CD4-positive, alpha-beta T cell (primary cell): ENCODE results near the gene LIN37. TPM values are rescaled to one million over a fixed set of nuclear protein-coding genes. Genes with fewer than 3 reads are reported as not detected.

ENCODE experiments used
- ATAC-seq: fragments of 200-7000 bp; cut with Tn5 transposase; one replicate; pipeline ENCODE4 v1.10.0; 2022; ENCODE audit warnings: mild to moderate bottlenecking; ENCODE audit not compliant: poor library complexity
- CTCF ChIA-PET: fragments of 350-600 bp; sonication (Branson Sonifier 250); formaldehyde crosslinking; loops from one replicate; lab custom pipeline; 2021; ENCODE audit warnings: antibody characterized with exemption, inconsistent platforms; lab: Charles Lee
- POLR2A ChIA-PET: fragments of 350-600 bp; sonication (Branson Sonifier 250); formaldehyde crosslinking; loops from one replicate; lab custom pipeline; 2021; ENCODE audit warnings: antibody characterized with exemption, inconsistent platforms; lab: Charles Lee
- DNase-seq, 14 experiments: peaks; one replicate each; pipeline ENCODE4 v3.0.0-alpha.2; 2013 to 2020; ENCODE audit warnings: mixed read lengths in 2 of 14
- H3K27ac ChIP-seq, 2 donors: one replicate each; pipeline versions ENCODE4 v1.5.1 to v1.7.0; 2013; ENCODE audit warnings: low read length in 2 of 2, low read depth in 1 of 2, mild to moderate bottlenecking in 1 of 2
- H3K27me3 ChIP-seq, 2 experiments: 1 replicate in 1 of 2; 2 replicates in 1 of 2; pipeline versions ENCODE4 v1.6.1 to v1.7.0; 2013; ENCODE audit warnings: low read length in 2 of 2, control low read depth in 1 of 2, mild to moderate bottlenecking in 1 of 2, moderate library complexity in 1 of 2; ENCODE audit not compliant: insufficient read depth in 2 of 2, control insufficient read depth in 1 of 2
- H3K36me3 ChIP-seq: one replicate; pipeline ENCODE4 v1.6.1; 2013; ENCODE audit warnings: low read length, control low read depth; ENCODE audit not compliant: insufficient read depth
- H3K4me1 ChIP-seq: one replicate; pipeline ENCODE4 v1.6.1; 2013; ENCODE audit warnings: low read length, control low read depth; ENCODE audit not compliant: insufficient read depth
- H3K4me3 ChIP-seq: one replicate; pipeline ENCODE4 v1.5.1; 2013; ENCODE audit warnings: mild to moderate bottlenecking, low read length, moderate library complexity
- H3K9me3 ChIP-seq, 2 experiments: 1 replicate in 1 of 2; 2 replicates in 1 of 2; pipeline versions ENCODE4 v1.6.1 to v1.7.0; 2013; ENCODE audit warnings: low read length in 2 of 2, mild to moderate bottlenecking in 2 of 2, control low read depth in 1 of 2, moderate library complexity in 1 of 2; ENCODE audit not compliant: control insufficient read depth in 1 of 2, insufficient read depth in 1 of 2
- H3K27ac Mint-ChIP-seq: one replicate; pipeline ENCODE4 v1.8.0; 2020; ENCODE audit warnings: mixed read lengths
- H3K27me3 Mint-ChIP-seq: one replicate; pipeline ENCODE4 v1.8.0; 2021; ENCODE audit warnings: mixed read lengths
- H3K36me3 Mint-ChIP-seq: one replicate; pipeline ENCODE4 v1.8.0; 2021; ENCODE audit warnings: low read depth, mixed read lengths
- H3K4me1 Mint-ChIP-seq: one replicate; pipeline ENCODE4 v1.8.0; 2021; ENCODE audit warnings: low read depth, mixed read lengths
- H3K4me3 Mint-ChIP-seq: one replicate; pipeline ENCODE4 v1.8.0; 2020; ENCODE audit warnings: mild to moderate bottlenecking, mixed read lengths
- H3K9me3 Mint-ChIP-seq: one replicate; pipeline ENCODE4 v1.8.0; 2020; ENCODE audit warnings: mixed read lengths
- intact Hi-C, 2 experiments: fragments of 100-400 bp; cut with DNase I in 1 of 2; cut with micrococcal nuclease in 1 of 2; formaldehyde crosslinking; loops; one replicate each; pipeline versions ENCODE4 v1.15.1 to v1.9.0; 2023 to 2025; cut with DNase I, micrococcal nuclease
- total RNA-seq, 174 experiments: library from RNA in 2 of 174; stranded (reverse) in 2 of 174; gene quantifications; one replicate each; pipeline ENCODE4 v1.2.3 and lab custom pipeline; 2021 to 2026
- TF ChIP-seq, protein P1 (sequence below): fragments of 200-600 bp; IDR thresholded peaks from one replicate; pipeline ENCODE4 v1.8.0; 2022; ENCODE audit warnings: antibody characterized with exemption, mild to moderate bottlenecking

Gene LIN37
- total RNA-seq, 2 experiments from 2014 or later = 4.8 to 6.0 TPM

DNA sequence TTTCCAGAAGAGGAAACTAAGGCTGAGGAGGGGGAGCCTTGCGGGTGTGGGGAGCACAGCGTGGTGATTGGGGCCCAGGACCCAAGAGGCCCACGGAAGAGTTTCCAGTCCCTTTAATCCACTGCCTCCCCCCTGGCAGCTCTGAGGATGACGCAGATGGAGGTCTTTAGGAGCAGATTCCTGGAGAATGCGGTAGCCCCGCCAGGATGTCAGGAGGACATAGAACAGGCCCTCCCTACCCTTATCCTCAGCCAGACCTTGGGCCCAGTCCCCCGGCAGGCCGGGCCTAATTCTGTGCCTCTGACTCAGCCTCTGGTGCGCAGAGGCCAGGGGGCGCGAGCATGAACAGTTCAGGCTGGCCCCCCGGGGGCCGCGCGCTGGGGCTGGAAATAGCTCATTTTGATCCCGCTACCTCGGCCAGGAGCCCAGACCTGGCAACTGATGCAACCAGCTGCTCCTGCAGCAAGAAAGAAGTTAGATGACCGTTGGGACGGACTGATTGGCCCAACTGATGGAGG, 8.9 kb downstream of the LIN37 start:
- Mint-ChIP-seq H3K4me1 (peaks cover 41% of the 10 kb centered on the region), H3K9me3 (no peaks in the 10 kb centered on the region), H3K27ac (peak overlapping the region; percentile 88), H3K36me3 (peaks cover 45% of the 10 kb centered on the region), H3K4me3 (peak overlapping the region; percentile 99), H3K27me3 (peaks cover 15% of the 10 kb centered on the region)
- Histone ChIP-seq H3K36me3 (peaks cover 40% of the 10 kb centered on the region), H3K4me3 (peak overlapping the region; percentile 81), H3K4me1 (peaks cover 43% of the 10 kb centered on the region), H3K9me3 (no peaks in the 10 kb centered on the region), H3K27ac (no peak overlapping the region), H3K27me3 (peaks cover 0 to 2% of the 10 kb centered on the region in 2 experiments)
- TF ChIP-seq, protein P1, sequence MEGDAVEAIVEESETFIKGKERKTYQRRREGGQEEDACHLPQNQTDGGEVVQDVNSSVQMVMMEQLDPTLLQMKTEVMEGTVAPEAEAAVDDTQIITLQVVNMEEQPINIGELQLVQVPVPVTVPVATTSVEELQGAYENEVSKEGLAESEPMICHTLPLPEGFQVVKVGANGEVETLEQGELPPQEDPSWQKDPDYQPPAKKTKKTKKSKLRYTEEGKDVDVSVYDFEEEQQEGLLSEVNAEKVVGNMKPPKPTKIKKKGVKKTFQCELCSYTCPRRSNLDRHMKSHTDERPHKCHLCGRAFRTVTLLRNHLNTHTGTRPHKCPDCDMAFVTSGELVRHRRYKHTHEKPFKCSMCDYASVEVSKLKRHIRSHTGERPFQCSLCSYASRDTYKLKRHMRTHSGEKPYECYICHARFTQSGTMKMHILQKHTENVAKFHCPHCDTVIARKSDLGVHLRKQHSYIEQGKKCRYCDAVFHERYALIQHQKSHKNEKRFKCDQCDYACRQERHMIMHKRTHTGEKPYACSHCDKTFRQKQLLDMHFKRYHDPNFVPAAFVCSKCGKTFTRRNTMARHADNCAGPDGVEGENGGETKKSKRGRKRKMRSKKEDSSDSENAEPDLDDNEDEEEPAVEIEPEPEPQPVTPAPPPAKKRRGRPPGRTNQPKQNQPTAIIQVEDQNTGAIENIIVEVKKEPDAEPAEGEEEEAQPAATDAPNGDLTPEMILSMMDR = no peak
- ATAC-seq (no peak), DNase-seq (peak in 1 of 14 experiments; percentile 51)
- intact Hi-C loops = loop anchor here (1.0 to 10.0 kb wide), 6 partner anchors 9 to 928 kb away; partner anchors contain the start of genes COX6B1 (in 1 of the 2), ETV2 (in 1 of the 2), KMT2B (in 1 of the 2) and LIN37 (in 1 of the 2)
- CTCF ChIA-PET = no interaction called here
- POLR2A ChIA-PET = interaction anchor here (0.9 to 1.3 kb wide), 5 partner anchors 9 to 55 kb away, joined by 3 to 12 read pairs (median 3); partner anchors contain the start of genes LIN37 and U2AF1L4

DNA sequence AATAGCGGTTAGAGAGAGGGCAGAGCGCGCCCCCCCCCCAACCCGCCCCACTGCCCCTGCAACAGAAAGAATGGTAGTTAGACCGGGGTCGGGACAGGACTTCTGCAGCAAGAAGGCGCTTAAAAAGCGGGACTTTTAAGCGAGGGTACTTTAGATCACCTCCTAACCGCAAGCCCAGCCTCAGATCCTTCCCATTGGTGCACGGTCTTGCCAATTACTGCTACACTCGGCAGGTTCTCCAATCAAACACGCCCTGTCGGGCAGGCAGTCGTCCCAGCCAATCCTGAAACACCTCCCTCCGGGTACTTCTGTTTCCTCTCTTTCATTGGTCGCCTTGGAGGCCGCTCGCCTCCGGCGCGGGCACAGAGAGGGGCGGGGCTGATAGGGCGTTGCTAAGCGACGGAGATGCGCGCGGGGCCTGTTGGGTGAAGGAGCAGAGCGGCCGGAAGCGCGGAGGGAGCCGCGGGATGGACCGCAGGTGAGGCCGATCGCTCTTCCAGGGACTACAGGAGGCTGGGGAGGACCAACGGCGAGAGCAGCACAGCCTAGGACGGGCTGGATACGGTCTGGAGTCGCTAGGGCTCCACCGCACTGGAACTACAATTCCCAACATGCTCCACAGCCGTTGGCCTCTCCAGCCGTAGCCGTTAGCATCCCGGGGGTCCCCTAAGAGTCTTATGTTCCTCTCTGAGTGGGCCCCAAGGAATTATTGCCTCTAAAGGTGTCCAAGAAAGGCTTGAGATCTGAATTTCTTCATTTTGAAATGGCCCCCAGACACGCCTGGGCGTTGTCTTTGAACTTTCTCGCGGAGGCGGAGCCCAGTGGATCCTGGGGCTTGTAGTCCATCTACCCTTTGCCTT, 9.6 kb downstream of the LIN37 start, which contains the start of gene PROSER3:
Gene PROSER3 (plus strand): TSS at position 428 of the 860 bp plus-strand sequence. CDS start 40 bp downstream, at position 468.
- DNase-seq (peak; percentile 95 to 100 (median 98)), ATAC-seq (peak; percentile 96)
- Histone ChIP-seq H3K36me3 (peaks cover 35% of the 10 kb centered on the region), H3K27ac (peak within 1 kb of the TSS; percentile 61 to 97), H3K4me1 (peaks cover 43% of the 10 kb centered on the region), H3K9me3 (no peaks in the 10 kb centered on the region), H3K4me3 (peak within 1 kb of the TSS; percentile 81), H3K27me3 (peaks cover 0 to 2% of the 10 kb centered on the region in 2 experiments)
- peak within 1 kb of the TSS; percentile 99 for H3K4me3 Mint-ChIP-seq
- peaks cover 15% of the 10 kb centered on the region for H3K27me3 Mint-ChIP-seq
- no peaks in the 10 kb centered on the region for H3K9me3 Mint-ChIP-seq
- peaks cover 44% of the 10 kb centered on the region for H3K36me3 Mint-ChIP-seq
- POLR2A ChIA-PET = interaction anchor here (1.0 to 1.3 kb wide), 5 partner anchors 10 to 18 kb away, joined by 3 to 12 read pairs (median 3); partner anchors contain the start of genes LIN37 and U2AF1L4
- H3K27ac Mint-ChIP-seq = peak within 1 kb of the TSS; percentile 88
- H3K4me1 Mint-ChIP-seq = peaks cover 41% of the 10 kb centered on the region
- intact Hi-C loops = loop anchor here (1.0 to 10.0 kb wide), 8 partner anchors 10 to 927 kb away; partner anchors contain the start of genes ARHGAP33 (in 2 of the 2), LIN37 (in 2 of the 2), COX6B1 (in 1 of the 2) and ETV2 (in 1 of the 2)
- TF ChIP-seq, protein P1 = no peak
- CTCF ChIA-PET = no interaction called here

DNA sequence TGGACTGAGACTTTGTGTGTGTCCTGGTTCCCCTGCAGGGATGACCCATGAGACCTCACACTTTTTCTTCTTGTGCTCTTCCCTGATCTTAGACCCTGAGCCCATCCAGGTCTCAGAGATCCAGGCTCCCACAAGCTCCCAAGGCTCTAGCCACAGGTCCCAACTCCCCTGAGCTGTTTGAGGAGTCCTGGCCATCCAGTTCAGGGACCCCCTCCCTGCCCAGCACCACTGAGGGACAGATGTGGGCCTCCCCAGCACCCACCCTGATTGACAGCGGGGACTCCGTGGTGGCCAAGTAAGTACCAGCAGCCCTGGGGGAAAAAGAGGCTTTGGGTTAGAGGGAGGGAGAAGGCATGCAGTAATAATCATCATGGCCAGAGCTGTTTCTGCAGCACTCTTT, 11.3 kb downstream of the LIN37 start:
- POLR2A ChIA-PET = interaction anchor here (1.4 to 1.6 kb wide), 2 partner anchors 12 to 13 kb away, joined by 3 to 4 read pairs; partner anchors contain the start of gene LIN37
- ATAC-seq = no peak
- H3K27ac Mint-ChIP-seq = peak overlapping the region; percentile 51

More for the DNA sequence above, 11.3 kb downstream of the LIN37 start:
- Histone ChIP-seq H3K4me3 (no peak overlapping the region), H3K4me1 (peaks cover 43% of the 10 kb centered on the region), H3K27me3 (peaks cover 0 to 2% of the 10 kb centered on the region in 2 experiments), H3K9me3 (no peaks in the 10 kb centered on the region), H3K27ac (no peak overlapping the region), H3K36me3 (peaks cover 24% of the 10 kb centered on the region)
- intact Hi-C loops = loop anchor here (2.0 to 10.0 kb wide), 6 partner anchors 15 to 925 kb away; partner anchors contain the start of genes ARHGAP33 (in 2 of the 2), COX6B1 (in 1 of the 2), ETV2 (in 1 of the 2) and KMT2B (in 1 of the 2)
- H3K36me3 Mint-ChIP-seq = peaks cover 29% of the 10 kb centered on the region
- peak overlapping the region; percentile 99 for H3K4me3 Mint-ChIP-seq
- no peaks in the 10 kb centered on the region for H3K9me3 Mint-ChIP-seq
- DNase-seq = peak in 1 of 14 experiments; percentile 21
- CTCF ChIA-PET = no interaction called here
- peaks cover 35% of the 10 kb centered on the region for H3K4me1 Mint-ChIP-seq
- TF ChIP-seq, protein P1 = no peak
- peaks cover 14% of the 10 kb centered on the region for H3K27me3 Mint-ChIP-seq
